Prostate gland (tissue), 2 donors: ENCODE results near the gene FOXP1. TPM values are rescaled to one million over a fixed set of nuclear protein-coding genes. Genes with fewer than 3 reads are reported as not detected.

Experiments used
- DNase-seq: peaks from one replicate; pipeline ENCODE4 v3.0.0-alpha.2; 2019; ENCODE audit warnings: low spot score
- H3K27ac ChIP-seq, 2 donors: fragments of 200-600 bp; sonication (generic); 2 replicates each; pipeline ENCODE4 v1.5.1; 2017 to 2019
- H3K27me3 ChIP-seq: fragments of 200-600 bp; sonication (generic); replicated peaks from 2 replicates; pipeline ENCODE4 v1.5.1; 2019; ENCODE audit not compliant: insufficient read depth
- H3K36me3 ChIP-seq, 2 donors: fragments of 200-600 bp; sonication (generic); 1 replicate in 1 of 2; 2 replicates in 1 of 2; pipeline versions ENCODE4 v1.5.1 to v1.8.1; 2017 to 2019
- H3K4me1 ChIP-seq: fragments of 200-600 bp; sonication (generic); replicated peaks from 2 replicates; pipeline ENCODE4 v1.5.1; 2019
- H3K4me3 ChIP-seq, 2 donors: fragments of 200-600 bp; sonication (generic); 2 replicates each; pipeline ENCODE4 v1.5.1; 2017 to 2019
- H3K9me3 ChIP-seq: fragments of 200-600 bp; sonication (generic); 2 replicates; pipeline ENCODE4 v1.5.1; 2017
- POLR2A ChIP-seq: fragments of 450-650 bp; IDR thresholded peaks from one replicate; pipeline ENCODE4 v1.6.1; 2016; ENCODE audit warnings: antibody characterized with exemption, mild to moderate bottlenecking
- POLR2AphosphoS5 ChIP-seq: sonication (generic); formaldehyde crosslinking; IDR thresholded peaks from one replicate; pipeline ENCODE4 v1.6.1; 2017; ENCODE audit warnings: antibody characterized with exemption
- WGBS: methylation state at CpG from one replicate; pipeline ENCODE4 v1.1.5; 2018; 5-methylcytosine and 5-hydroxymethylcytosine counted together
- intact Hi-C: fragments of 100-400 bp; cut with DNase I; formaldehyde crosslinking; loops from one replicate; pipeline ENCODE4 v1.14.2; 2022
- total RNA-seq, 2 donors: library from RNA; depleted of rRNA; stranded (reverse); fragments of >200 nt; gene quantifications; one replicate each; pipeline ENCODE4 v1.1.0, GENCODE V29; 2016
- TF ChIP-seq, protein P1 (sequence below), 4 experiments: fragments of 200-600 bp in 2 of 4; fragments of 450-650 bp in 2 of 4; sonication (generic) in 2 of 4; IDR thresholded peaks; 1 replicate in 3 of 4; 2 replicates in 1 of 4; pipeline ENCODE4 v1.5.1; 2016 to 2019; ENCODE audit warnings: antibody characterized with exemption in 4 of 4, mild to moderate bottlenecking in 2 of 4, moderate library complexity in 2 of 4

Gene FOXP1
- total RNA-seq, 2 donors from 2014 or later: 133 to 156 TPM

DNA sequence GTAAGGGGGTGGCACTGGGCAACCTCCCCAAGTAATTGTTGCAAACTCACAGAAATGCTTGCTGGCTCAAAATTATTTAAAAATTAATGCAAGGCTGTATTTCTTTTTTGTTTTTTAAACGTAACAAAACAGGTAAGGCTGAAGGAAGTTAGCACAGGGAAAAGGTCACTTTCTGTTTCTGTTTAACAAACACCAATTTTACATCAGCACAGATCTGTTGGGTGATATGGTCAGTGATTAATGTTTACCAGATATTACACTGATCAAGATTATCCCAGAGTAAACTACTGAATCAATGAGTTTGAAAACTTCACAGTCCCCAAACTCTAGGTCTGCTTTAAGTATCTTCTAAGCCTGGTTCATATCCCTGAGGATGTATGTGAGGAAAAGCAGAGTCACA lies 558.0 kb downstream of the FOXP1 start:
- H3K4me1 ChIP-seq: no peaks in the 10 kb centered on the region
- no peak for DNase-seq
- WGBS: 51% methylated on average over 1 of the region's 1 CpG
- no peaks in the 10 kb centered on the region for H3K36me3 ChIP-seq
- H3K27ac ChIP-seq: peak overlapping the region; percentile 21 to 81
- H3K4me3 ChIP-seq: no peak overlapping the region
- intact Hi-C loops: no loop called here
- H3K27me3 ChIP-seq: no peaks in the 10 kb centered on the region
- H3K9me3 ChIP-seq: no peaks in the 10 kb centered on the region
- TF ChIP-seq, protein P1, sequence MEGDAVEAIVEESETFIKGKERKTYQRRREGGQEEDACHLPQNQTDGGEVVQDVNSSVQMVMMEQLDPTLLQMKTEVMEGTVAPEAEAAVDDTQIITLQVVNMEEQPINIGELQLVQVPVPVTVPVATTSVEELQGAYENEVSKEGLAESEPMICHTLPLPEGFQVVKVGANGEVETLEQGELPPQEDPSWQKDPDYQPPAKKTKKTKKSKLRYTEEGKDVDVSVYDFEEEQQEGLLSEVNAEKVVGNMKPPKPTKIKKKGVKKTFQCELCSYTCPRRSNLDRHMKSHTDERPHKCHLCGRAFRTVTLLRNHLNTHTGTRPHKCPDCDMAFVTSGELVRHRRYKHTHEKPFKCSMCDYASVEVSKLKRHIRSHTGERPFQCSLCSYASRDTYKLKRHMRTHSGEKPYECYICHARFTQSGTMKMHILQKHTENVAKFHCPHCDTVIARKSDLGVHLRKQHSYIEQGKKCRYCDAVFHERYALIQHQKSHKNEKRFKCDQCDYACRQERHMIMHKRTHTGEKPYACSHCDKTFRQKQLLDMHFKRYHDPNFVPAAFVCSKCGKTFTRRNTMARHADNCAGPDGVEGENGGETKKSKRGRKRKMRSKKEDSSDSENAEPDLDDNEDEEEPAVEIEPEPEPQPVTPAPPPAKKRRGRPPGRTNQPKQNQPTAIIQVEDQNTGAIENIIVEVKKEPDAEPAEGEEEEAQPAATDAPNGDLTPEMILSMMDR (IDR thresholded peaks at IDR 0.05): no peak
- no peak for TF ChIP-seq POLR2A
- TF ChIP-seq POLR2AphosphoS5: no peak

DNA sequence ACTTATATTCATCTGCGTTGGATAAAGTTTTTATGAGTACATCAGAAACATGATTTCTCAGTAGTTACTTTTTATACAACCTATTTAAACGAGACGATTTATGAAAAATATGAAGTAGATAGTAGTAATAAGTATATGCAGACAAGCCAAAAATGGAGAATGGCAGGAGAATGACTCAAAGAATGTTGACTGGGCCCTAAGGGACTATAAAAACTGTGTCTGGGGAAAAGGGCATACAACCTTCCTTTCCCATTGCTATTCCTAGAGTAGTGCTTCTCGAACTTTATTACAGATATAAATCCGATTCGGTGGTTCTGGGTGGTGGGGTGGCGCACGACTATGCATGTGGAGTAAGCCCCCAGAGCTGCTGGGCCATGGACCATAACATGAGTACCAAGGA lies 558.5 kb downstream of the FOXP1 start:
- no peak for DNase-seq
- H3K4me1 ChIP-seq: no peaks in the 10 kb centered on the region
- no peaks in the 10 kb centered on the region for H3K9me3 ChIP-seq
- H3K4me3 ChIP-seq: no peak overlapping the region
- WGBS: 73% methylated on average over 8 of the region's 8 CpGs
- intact Hi-C loops: no loop called here
- peak overlapping the region; percentile 21 to 81 for H3K27ac ChIP-seq
- TF ChIP-seq POLR2AphosphoS5: no peak
- TF ChIP-seq, protein P1 (IDR thresholded peaks at IDR 0.05): no peak
- no peak for TF ChIP-seq POLR2A
- no peaks in the 10 kb centered on the region for H3K27me3 ChIP-seq
- no peaks in the 10 kb centered on the region for H3K36me3 ChIP-seq

DNA sequence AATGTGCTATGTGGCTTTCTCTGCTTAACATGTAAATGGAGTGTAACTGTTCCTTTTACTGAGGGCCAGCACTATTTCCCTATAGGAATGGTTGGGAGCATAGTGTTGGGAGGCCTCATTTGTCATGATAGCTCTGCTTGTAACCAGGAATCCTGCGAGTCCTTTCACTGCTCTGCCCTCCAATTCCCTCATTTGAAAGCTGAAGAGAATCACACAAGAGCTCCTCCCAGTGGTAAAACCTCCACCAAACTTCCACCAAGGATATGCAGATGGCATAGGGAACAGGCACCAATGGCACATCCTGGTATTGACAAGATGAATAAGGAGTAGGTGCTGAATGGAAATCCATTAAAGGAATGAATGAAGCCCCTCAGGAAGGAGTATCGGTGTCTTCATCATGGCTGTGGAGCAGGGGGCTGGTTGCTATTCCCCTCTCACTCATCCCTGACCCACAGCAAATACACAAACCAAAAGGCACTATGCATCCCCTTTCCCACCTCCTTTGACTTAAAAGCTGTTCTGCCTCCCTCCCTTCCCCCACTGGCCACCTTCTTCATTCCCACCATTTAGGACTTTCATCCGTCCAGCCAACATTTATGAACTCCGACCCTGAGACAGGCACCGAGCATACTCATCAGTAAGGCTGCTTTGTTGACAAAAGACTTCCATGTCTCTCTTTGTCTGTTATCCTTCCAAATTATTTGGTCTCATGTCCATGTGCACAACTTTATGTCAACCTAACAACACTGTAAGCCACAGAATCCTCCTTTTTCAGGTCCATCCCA lies 560.8 kb downstream of the FOXP1 start:
- H3K4me1 ChIP-seq: no peaks in the 10 kb centered on the region
- no peaks in the 10 kb centered on the region for H3K36me3 ChIP-seq
- 87% methylated on average over 5 of the region's 5 CpGs for WGBS
- H3K27ac ChIP-seq: no peak overlapping the region
- intact Hi-C loops: no loop called here
- no peak overlapping the region for H3K4me3 ChIP-seq
- H3K27me3 ChIP-seq: no peaks in the 10 kb centered on the region
- DNase-seq: no peak
- TF ChIP-seq POLR2A (no peak), POLR2AphosphoS5 (no peak)
- TF ChIP-seq, protein P1 (IDR thresholded peaks at IDR 0.05): peak in 1 of 4 experiments; percentile 6
- no peaks in the 10 kb centered on the region for H3K9me3 ChIP-seq

DNA sequence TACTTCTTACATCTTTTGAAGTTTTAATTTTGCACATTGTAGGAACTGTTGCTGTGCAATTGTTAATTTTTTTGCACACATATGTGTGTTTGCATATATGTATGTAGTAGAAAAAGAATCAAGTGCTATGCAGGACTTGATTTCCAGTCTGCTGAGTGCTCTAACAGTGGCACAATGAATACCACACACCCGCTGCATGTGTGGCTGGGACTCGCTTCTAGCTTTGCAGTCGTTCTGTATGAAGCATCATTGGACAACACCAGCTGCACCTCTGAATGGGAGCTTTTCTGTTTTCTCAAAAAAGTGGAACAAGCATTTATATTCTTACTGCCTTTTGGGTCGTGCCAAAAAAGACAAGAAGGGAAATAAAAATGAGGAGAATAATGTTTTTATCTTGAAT lies 564.7 kb downstream of the FOXP1 start:
- Histone ChIP-seq H3K27me3 (no peaks in the 10 kb centered on the region), H3K4me1 (no peaks in the 10 kb centered on the region), H3K27ac (peak overlapping the region in 1 of 2 donors; percentile 2), H3K9me3 (no peaks in the 10 kb centered on the region), H3K36me3 (no peaks in the 10 kb centered on the region), H3K4me3 (no peak overlapping the region)
- 66% methylated on average over 4 of the region's 4 CpGs for WGBS
- TF ChIP-seq, protein P1 (IDR thresholded peaks at IDR 0.05): no peak
- TF ChIP-seq POLR2AphosphoS5: no peak
- TF ChIP-seq POLR2A: no peak
- intact Hi-C loops: no loop called here
- no peak for DNase-seq
